ENCODE results near the gene RCL1.
"Not testable (repeated sequence)": the region's sequence is repeated elsewhere in the genome, so short reads cannot be mapped to it uniquely, and the experiment has no call there.

RCL1 gene

GRCh38 chr9:4783191-4783590, 9.6 kb upstream of the RCL1 start:
- not testable (repeated sequence) for DNase-seq

- no peak for DNase-seq
Measured at GRCh38 chr9:4784403-4784802, 8.3 kb upstream of the RCL1 start.

DNA sequence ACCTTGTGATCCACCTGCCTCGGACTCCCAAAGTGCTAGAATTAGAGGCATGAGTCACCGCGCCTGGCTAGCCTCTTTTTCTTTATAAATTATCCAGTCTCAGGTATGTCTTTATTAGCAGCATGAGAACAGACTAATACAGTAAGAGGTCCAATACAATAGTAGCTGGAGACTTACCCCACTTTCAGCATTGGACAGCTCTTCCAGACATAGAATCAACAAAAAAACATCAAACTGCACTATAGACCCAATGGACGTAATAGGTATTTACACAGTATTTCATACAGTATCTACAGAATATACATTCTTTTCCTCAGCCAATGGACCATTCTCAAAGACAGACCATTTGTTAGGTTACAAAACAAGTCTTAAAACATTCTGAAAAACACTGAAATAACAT, 6.1 kb upstream of the RCL1 start:
- no peak for DNase-seq

DNA sequence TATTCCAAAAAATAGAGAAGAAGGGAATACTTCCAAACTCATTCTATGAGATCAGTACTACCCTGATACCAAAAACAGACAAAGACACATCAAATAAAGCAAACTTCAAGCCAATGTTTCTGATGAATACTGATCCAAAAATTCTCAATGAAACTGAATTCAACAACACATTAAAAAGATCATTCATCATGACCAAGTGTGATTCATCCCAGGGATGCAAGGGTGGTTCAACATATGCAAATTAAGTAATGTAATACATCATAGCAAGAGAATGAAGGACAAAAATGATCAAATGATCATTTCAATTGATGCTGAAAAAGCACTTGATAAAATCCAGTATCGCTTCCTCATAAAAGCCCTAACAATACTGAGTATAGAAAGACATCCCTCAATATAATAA, 4.9 kb upstream of the RCL1 start:
- DNase-seq: no peak

- no peak for DNase-seq
Measured at GRCh38 chr9:4788703-4789102, 4.0 kb upstream of the RCL1 start.

- no peak for DNase-seq
Measured at GRCh38 chr9:4792054-4792571, 631 bp upstream of the RCL1 start.

DNA sequence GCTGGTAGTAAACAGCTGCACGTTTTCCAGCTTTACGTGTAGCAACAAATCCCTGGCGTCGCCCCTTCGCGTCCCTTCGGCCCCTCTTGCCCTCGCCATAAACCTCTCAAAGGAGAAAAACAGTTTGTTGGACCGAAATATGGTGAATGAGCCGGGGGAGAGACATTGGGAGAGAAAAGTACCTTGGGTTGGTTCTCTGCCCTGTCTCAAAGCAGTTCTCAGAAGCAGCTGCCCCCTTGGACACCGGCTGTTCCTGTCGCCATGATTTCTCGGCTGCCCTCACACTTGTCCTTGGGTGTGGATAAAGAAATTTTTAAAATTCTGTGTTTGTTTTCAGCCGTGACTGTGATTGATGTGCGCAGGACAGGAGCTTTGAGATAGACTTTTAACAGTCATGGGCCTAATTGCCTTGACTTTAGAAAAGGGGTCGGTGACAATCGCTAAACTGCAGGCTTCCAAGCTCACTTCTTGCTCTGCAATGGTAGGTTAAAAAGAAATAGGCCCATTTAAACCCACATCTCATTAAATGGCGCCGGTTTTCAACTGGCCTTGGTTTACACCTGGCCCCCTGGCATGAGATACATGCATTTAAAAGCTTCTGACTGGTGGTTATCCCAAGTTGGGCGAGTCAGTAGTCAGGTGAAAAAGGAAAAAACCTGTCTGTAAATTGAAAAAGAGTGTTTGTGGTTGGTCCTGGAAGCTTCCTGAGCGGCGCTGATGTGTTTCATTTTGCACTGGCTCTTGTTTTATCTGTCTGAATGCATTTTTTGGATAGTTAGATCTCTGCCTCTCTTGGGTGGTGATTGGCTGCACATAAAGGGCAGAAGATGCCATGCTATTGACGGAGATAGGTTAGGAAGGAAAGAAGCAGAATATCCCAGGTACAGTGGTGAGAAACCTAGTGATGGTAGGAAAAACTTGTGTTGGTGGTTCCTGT, 983 bp downstream of the RCL1 start:
- DNase-seq: no peak

DNA sequence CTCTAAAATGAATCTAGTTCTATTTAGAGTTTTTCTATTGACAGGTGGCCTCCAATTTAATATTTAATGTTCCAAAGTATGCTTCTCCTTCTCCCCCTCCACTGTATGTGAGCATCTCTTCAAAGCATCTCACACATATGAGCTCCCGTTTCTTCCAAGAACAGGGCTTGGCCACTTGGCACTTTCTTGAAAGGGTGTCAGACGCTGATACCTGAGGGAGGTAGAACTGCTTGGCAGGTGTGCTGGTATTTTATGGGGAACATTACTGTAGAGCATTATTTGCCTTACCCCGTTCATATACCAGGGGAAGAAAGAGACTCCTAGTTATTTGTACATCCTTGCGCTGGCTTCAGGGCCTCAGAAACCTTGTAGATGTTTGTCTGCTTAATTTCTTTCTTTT, 1.9 kb downstream of the RCL1 start:
- DNase-seq: no peak

DNA sequence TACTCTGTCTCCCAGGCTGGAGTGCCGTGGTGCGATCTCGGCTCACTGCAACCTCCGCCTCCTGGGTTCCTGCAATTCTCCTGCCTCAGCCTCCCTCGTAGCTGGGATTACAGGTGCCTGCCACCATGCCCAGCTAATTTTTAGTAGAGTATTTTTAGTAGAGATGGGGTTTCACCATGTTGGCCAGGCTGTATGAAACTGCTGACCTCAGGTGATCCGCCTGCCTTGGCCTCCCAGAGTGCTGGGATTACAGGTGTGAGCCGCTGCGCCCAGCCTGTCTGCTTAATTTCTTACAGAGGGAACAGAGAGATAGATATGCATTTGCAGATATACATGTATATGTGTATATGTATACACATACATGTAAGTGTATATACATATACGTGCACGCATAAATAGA, 2.4 kb downstream of the RCL1 start:
- not testable (repeated sequence) for DNase-seq

GRCh38 chr9:4796530-4796929, 3.8 kb downstream of the RCL1 start:
- DNase-seq: no peak

DNA sequence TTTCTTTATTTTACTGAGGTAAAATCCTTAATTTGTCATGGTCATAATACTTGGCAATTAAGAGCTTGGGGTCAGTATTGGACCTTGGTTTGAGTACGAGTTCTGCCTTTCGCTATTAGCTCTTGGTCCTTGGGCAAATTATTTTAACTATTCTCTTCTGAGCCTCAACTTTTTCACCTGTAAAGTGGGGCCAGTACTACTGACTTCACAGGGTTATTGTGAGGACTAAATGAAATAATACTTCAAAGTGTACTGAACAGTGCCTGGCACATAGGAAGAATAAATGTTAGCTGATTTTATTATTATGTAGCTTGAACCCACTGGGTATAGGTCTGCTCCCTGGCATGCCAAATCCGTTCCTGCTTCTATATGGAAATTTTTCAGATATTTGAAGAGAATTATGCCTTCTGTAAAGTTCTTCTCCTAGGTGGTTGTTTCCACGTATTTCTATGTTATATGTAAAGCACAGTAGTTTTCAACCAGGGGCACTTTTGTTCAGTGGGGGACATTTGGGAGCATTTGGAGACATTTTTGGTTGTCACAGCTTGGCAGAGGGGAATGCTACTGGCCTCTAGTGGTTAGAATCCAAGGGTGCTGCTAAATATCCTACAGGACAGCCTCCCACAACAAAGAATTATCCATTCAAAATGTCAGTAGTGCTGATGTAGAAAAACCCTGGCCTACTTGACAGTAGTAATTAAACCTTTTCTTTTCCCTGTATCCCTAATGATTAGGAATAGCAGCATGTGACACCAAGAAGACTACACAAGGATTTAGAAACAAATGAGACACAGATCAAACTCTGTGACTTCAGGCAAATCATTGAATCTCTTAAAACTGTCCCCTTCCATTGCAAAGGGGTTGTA, 4.5 kb downstream of the RCL1 start:
- peak in 1 of 2 donors; percentile 22 for DNase-seq

DNA sequence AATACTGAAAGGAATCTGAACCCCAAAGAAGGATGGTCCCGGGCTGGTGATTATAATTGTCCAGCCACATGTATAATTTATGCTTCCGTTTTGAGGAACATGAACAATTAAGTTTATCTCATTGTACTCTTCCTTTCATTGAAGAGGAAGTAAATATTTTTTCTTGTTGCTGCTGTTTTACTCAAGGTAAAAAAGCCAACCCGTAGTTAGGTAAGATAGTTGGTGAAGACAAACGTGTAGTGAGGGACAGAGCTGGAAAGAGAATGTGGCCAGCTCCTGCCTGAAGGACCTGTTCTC, 5.1 kb downstream of the RCL1 start:
- DNase-seq: no peak

GRCh38 chr9:4798281-4799032, 5.7 kb downstream of the RCL1 start:
- DNase-seq: no peak

DNA sequence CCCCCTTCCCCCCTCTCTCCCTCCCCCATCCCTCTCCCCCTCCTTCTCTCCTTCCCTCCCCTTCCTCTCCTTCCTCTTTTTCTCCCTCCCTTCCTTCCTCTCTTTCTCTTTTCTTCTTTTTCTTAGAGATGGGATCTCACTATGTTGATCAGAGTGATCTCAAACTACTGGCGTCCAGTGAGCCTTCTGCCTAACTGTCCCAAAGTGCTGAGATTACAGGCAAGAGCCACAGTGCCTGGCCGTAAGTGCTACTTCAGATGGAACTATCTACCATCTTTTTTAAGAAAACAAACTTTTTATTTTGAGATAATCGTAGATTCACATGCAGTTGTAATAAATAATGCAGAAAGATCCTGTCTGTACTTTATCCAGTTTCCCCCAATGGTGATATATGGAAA, 6.3 kb downstream of the RCL1 start:
- DNase-seq: no peak

GRCh38 chr9:4799775-4800174, 7.0 kb downstream of the RCL1 start:
- DNase-seq: no peak

- DNase-seq: no peak
Measured at GRCh38 chr9:4801156-4801555, 8.4 kb downstream of the RCL1 start.

DNA sequence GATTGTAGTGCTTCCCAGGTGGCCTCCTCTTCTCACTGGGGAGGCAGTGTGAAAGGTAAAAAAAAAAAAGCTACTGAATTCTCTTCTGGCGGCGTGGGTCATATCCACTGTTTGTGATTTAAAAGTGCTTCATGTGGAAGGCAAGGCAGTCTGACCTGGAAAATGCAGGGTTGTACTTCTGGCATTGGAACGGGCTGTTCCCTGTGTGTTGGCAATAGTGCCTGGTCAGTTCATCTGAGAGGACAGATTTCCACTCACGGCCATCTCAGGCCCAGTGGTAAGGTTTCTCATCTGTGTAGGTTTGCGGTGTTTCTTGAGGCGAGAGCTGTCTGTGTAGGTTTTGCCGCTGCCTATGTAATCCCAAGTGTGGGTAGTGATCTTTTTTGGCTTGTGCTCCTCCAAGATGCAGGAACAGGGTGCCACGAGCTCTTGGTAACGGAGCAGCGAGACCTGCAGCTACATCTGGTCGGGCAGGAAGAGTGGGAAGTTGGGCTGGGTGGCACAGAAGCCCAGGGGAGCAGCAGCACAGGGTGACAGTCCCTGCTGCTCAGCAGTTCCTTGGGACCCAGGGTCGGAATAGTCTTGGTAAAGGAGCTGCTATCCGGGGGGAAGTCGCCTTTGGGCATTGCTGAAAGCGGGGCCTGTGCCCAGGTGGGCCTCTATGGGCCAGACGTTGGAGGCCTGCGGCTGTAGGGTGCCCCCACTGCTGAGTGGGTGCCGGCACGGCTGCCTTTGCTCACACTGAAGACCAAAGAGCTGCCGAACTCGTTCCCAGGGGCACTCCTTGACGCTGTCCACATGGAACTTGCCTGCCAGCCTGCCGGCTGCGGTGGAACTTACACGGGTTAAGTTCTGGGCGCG, 11.2 kb downstream of the RCL1 start:
- no peak for DNase-seq

DNA sequence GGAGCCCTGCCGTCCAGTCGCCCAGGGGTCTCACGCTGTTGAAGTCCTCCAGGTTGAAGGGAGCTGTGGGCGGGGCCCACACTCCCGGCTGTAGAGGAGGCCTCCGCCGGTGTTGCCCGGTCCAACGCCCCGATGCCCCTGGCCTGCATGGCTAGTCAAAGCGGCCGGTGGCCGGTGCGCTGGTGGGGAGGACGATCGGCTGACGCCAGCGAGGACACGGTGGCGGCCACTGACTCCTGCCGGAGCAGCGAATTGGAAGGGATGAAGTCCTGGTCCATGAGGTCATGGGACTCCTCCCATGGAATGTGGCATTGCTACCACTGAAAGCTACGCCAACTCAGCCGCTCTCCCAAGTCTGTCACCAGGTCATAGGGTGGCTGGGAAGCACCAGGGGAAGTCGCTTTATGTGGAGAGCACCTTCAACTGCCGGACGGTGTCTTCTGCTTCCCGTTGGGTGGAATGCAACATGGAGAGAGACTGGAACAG, 11.8 kb downstream of the RCL1 start:
- DNase-seq: no peak

DNA sequence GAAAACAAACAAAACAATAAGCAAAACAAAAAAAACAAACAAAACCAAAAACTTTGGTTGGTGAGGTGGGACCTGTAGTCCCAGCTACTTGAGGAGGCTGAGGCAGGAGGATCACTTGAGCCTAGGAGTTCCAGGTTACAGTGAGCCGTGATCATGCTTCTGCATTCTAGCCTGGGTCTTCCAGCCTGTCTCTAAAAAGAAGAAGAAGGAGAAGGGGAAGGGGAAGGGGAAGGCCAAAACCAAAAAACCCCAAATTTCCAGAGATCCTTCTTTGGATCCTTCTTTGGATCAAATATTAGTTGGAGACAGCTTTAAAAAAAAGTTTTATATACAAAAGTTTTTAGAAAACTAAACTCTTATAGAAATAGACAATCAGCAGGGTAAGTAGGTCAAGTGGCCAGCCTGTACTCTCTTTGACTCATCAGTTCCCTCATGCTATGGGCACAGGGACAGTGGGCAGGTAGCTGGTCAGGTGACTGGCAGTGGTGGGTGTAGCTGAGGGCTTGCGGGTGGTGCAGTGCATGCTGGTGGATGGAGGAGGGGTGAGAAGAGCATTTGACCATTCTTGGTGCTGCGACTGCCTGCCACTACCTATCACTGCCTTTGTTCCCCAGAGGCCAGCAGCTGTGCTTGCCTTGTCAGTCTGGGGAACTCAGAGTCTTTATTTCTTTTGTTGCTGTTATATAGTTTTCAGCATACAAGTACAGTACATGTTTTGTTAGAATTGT, 12.6 kb downstream of the RCL1 start:
- DNase-seq: no peak

DNA sequence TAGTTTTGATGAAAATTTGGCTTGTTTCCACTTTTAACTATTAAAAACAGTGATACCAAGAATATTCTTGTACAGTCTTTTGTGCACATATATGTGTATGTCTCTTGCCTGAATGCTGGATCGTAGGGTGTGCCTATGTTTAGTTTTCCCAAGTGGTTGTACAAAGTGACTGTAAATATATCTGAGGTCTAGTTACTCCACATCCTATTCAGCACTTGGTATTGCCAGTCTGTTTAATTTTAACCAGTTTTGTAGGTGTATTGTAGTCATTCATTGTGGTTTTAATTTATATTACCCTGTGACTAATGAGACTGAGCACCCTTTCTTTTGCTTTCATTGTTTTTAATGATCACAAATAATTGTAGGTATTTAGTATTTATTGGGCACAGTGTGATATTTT, 17.8 kb downstream of the RCL1 start:
- no peak for DNase-seq

DNA sequence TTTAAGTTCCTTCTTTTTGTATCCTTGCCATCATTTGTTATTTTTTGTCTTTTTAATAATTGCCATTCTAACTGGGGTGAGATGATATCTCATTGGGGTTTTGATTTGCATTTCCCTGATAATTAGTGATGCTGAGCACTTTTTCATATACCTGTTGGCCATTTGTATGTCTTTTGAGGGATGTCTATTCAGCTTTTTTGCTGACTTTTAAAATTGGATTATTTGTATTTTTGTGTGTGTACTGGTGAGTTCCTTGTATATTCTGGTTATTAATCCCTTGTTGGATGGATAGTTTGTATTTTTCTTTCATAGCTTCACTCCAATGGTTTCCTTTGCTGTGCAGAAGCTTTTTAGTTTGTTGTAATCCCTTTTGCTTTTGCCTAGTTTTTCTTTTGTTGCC, 19.1 kb downstream of the RCL1 start:
- DNase-seq: no peak
